ENCODE results near the gene ZNF554.

DNA sequence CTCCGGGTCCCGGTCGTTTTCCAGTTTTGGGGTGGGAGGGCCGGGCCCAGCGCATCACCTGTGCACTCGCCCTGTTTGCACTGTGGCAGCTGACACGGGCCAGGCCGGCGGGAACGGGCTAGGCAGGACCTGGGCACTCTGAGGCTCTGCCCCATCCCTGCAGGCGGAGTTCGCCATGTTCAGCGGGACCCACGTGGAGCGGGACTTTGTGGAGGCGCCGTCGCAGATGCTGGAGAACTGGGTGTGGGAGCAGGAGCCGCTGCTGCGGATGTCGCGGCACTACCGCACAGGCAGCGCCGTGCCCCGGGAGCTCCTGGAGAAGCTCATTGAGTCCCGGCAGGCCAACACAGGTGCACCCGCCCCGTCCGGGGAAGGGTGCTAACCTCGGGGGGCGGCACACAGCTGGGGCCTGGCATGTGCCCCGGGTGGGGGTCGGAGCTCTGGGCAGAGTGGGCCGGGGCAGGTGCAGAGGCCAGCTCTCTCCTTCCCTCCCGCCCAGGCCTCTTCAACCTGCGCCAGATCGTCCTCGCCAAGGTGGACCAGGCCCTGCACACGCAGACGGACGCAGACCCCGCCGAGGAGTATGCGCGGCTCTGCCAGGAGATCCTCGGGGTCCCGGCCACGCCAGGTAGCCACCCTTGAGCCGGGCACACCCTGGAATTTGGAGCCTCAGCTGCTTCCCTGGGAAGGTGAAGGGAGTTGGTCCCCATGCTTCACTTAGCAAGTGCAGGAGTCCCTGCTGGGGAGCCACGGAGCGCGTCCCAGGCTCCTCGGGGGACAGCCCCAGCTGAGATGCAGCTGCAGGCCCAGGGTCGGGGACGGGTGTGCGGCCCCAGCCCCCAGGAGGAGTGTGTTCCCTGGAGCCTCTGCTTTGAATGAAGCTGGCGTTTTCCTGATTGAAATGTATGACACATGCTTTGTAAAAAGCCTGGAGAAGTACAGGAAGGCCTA lies 9.3 kb upstream of the ZNF554 start:
- TF ChIP-seq POLR2AphosphoS5 (IDR thresholded peaks at IDR 0.05; ENCODE audit: low read depth, low read length) (no peak), POLR2A (IDR thresholded peaks at IDR 0.05; ENCODE audit: low read depth, low read length) (no peak), TAF1 (IDR thresholded peaks at IDR 0.05; ENCODE audit: low read depth, low read length) (no peak)

Measured in GM12891 (cell line).